ENCODE results near the gene RASSF5. TPM values are rescaled to one million over a fixed set of nuclear protein-coding genes. Genes with fewer than 3 reads are reported as not detected.

RASSF5 gene
- total RNA-seq, 2 experiments from 2014 or later: 153 to 156 TPM

GRCh38 chr1:206590025-206590758 is 82.9 kb downstream of the RASSF5 start:
- no peaks in the 10 kb centered on the region for H3K9me3 ChIP-seq (ENCODE audit: control insufficient read depth in 1 of 2, insufficient read depth in 1 of 2, low read length in 2 of 2)
- peak; percentile 83 for ATAC-seq (ENCODE audit: poor library complexity)
- peaks cover 97% of the 10 kb centered on the region for H3K36me3 Mint-ChIP-seq (ENCODE audit: low read depth)
- H3K27ac Mint-ChIP-seq: peak overlapping the region; percentile 85
- intact Hi-C loops (cut with DNase I, micrococcal nuclease): no loop called here
- H3K27ac ChIP-seq (ENCODE audit: low read depth in 1 of 2, low read length in 2 of 2): peak overlapping the region; percentile 39 to 55
- H3K4me3 ChIP-seq (ENCODE audit: low read length): no peak overlapping the region
- CTCF ChIA-PET: interaction anchor here (2.1 to 2.5 kb wide), 2 partner anchors 38 to 45 kb away, joined by 8 to 13 read pairs; no protein-coding TSS in a partner anchor
- peaks cover 88% of the 10 kb centered on the region for H3K36me3 ChIP-seq (ENCODE audit: insufficient read depth, low read length)
- H3K27me3 Mint-ChIP-seq: no peaks in the 10 kb centered on the region
- peak overlapping the region; percentile 22 for H3K4me3 Mint-ChIP-seq
- H3K4me1 ChIP-seq (ENCODE audit: insufficient read depth, low read length): peaks cover 41% of the 10 kb centered on the region
- H3K27me3 ChIP-seq (ENCODE audit: control insufficient read depth in 1 of 2, insufficient read depth in 2 of 2, low read length in 2 of 2): no peaks in the 10 kb centered on the region
- H3K4me1 Mint-ChIP-seq (ENCODE audit: low read depth): peaks cover 43% of the 10 kb centered on the region
- peak; percentile 37 for TF ChIP-seq CTCF (IDR thresholded peaks at IDR 0.05)
- POLR2A ChIA-PET: no interaction called here
- no peaks in the 10 kb centered on the region for H3K9me3 Mint-ChIP-seq
- peak in 10 of 14 experiments; percentile 29 to 83 (median 58) for DNase-seq

DNA sequence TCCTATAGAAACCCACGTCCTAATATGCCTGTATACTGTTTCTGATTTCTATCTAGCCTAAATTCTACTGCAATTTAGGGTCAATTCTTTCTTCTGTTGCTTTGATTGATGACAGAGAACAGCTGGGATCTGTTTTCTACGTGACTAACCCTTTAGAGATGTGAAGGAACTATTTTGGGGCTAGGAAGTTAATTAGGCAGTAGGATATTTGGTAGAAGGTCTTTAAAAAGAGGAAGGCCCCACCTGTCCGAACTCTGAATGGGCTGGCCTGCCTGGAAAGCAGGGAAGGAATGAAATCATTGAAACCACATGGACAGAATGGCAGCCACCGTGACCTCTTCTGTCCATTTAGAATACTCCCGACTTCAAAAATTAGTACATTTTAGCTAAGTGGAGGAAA is 83.9 kb downstream of the RASSF5 start:
- TF ChIP-seq CTCF (IDR thresholded peaks at IDR 0.05): no peak
- no peak overlapping the region for H3K4me3 Mint-ChIP-seq
- CTCF ChIA-PET: interaction anchor here (1.8 to 2.5 kb wide), 4 partner anchors 16 to 46 kb away, joined by 4 to 13 read pairs (median 10); partner anchors contain the start of gene EIF2D
- peaks cover 39% of the 10 kb centered on the region for H3K4me1 Mint-ChIP-seq (ENCODE audit: low read depth)
- Histone ChIP-seq H3K27ac (ENCODE audit: low read depth in 1 of 2, low read length in 2 of 2) (peak overlapping the region; percentile 13 to 55), H3K27me3 (ENCODE audit: control insufficient read depth in 1 of 2, insufficient read depth in 2 of 2, low read length in 2 of 2) (no peaks in the 10 kb centered on the region), H3K4me3 (ENCODE audit: low read length) (no peak overlapping the region), H3K9me3 (ENCODE audit: control insufficient read depth in 1 of 2, insufficient read depth in 1 of 2, low read length in 2 of 2) (no peaks in the 10 kb centered on the region), H3K4me1 (ENCODE audit: insufficient read depth, low read length) (peaks cover 34% of the 10 kb centered on the region), H3K36me3 (ENCODE audit: insufficient read depth, low read length) (peaks cover 88% of the 10 kb centered on the region)
- H3K9me3 Mint-ChIP-seq: no peaks in the 10 kb centered on the region
- peak overlapping the region; percentile 85 for H3K27ac Mint-ChIP-seq
- H3K27me3 Mint-ChIP-seq: no peaks in the 10 kb centered on the region
- POLR2A ChIA-PET: interaction anchor here (0.9 to 2.3 kb wide), 6 partner anchors 16 to 120 kb away, joined by 3 to 9 read pairs (median 3); no protein-coding TSS in a partner anchor
- no peak for ATAC-seq (ENCODE audit: poor library complexity)
- intact Hi-C loops (cut with DNase I, micrococcal nuclease): no loop called here
- no peak for DNase-seq
- H3K36me3 Mint-ChIP-seq (ENCODE audit: low read depth): peaks cover 97% of the 10 kb centered on the region

GRCh38 chr1:206591696-206592095 is 84.4 kb downstream of the RASSF5 start:
- H3K9me3 Mint-ChIP-seq: no peaks in the 10 kb centered on the region
- peak overlapping the region; percentile 85 for H3K27ac Mint-ChIP-seq
- peaks cover 88% of the 10 kb centered on the region for H3K36me3 ChIP-seq (ENCODE audit: insufficient read depth, low read length)
- ChIA-PET CTCF (interaction anchor here (1.8 to 2.5 kb wide), 4 partner anchors 15 to 47 kb away, joined by 4 to 13 read pairs (median 10); partner anchors contain the start of gene EIF2D), POLR2A (interaction anchor here (0.9 to 2.3 kb wide), 7 partner anchors 16 to 120 kb away, joined by 3 to 9 read pairs (median 3); no protein-coding TSS in a partner anchor)
- no peaks in the 10 kb centered on the region for H3K27me3 Mint-ChIP-seq
- ATAC-seq (ENCODE audit: poor library complexity) (no peak), DNase-seq (no peak)
- H3K4me3 Mint-ChIP-seq: no peak overlapping the region
- peak overlapping the region in 1 of 2 donors; percentile 17 for H3K27ac ChIP-seq (ENCODE audit: low read depth in 1 of 2, low read length in 2 of 2)
- no peaks in the 10 kb centered on the region for H3K27me3 ChIP-seq (ENCODE audit: control insufficient read depth in 1 of 2, insufficient read depth in 2 of 2, low read length in 2 of 2)
- peaks cover 39% of the 10 kb centered on the region for H3K4me1 Mint-ChIP-seq (ENCODE audit: low read depth)
- no peak overlapping the region for H3K4me3 ChIP-seq (ENCODE audit: low read length)
- H3K9me3 ChIP-seq (ENCODE audit: control insufficient read depth in 1 of 2, insufficient read depth in 1 of 2, low read length in 2 of 2): no peaks in the 10 kb centered on the region
- no peak for TF ChIP-seq CTCF (IDR thresholded peaks at IDR 0.05)
- intact Hi-C loops (cut with DNase I, micrococcal nuclease): no loop called here
- peaks cover 34% of the 10 kb centered on the region for H3K4me1 ChIP-seq (ENCODE audit: insufficient read depth, low read length)
- H3K36me3 Mint-ChIP-seq (ENCODE audit: low read depth): peaks cover 96% of the 10 kb centered on the region

Data from CD4-positive, alpha-beta T cell (primary cell).